HG03460 (cell line): Measurements from ENCODE around the gene CMSS1.
"Not testable (repeated sequence)": the region's sequence is repeated elsewhere in the genome, so short reads cannot be mapped to it uniquely, and the experiment has no call there.

Source experiments
- ATAC-seq: cut with Tn5 transposase; IDR thresholded peaks from one replicate; pipeline ENCODE4 v1.9.1; 2021; ENCODE audit not compliant: unreplicated experiment

Gene CMSS1

GRCh38 chr3:100046986-100047385 is 229.3 kb downstream of the CMSS1 start:
- no peak for ATAC-seq

DNA sequence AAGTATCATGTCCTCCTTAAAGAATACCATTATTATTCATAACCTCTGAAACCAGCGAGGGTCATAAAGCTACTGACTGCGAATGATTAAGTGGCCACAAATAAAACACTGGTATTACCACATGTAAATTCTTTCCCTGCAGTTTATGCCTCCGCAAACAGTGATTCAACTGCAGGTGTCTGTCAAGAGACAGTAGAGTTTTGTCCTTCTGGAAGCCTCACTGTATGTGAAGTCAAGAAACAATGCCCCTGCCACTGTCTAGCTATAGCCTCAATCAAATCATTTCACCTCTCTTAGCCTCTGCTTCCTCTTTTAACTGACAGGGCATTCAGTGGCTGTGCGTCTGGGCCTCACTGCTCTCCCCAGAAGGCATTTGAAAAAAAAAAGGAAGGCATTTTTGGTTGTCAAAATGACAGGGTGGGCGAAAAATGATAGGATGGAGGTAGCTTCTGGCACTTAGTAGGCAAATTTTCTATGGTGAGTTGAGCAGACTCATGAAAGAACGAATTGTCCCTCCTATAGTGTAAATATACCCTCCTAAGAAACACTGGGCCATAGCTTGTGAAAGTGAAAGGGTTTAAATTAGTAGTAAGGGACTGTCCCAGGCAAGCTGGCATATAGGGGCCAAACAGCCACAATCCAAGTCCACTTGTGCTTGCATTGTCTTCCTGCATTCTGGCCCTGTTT is 229.9 kb downstream of the CMSS1 start:
- ATAC-seq: peak; percentile 73

DNA sequence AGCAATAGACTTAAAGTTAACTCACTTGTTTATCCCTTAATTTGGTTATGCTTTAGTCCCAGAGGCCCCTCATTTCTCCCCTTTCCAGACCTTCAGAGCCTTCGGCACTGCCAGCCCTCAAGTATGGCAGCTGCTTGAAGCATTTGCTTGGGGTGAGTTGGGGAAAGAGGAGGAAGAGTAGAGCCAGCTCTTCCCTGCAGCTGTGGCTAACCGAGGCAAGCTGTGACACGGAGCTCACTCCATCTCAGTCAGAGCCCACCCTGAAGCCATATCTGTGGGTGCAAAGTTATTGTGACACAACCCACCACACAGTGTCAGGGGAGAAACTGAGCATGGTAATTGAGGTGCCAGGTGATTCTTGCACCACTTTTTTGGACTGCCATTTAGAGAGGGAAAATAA is 230.6 kb downstream of the CMSS1 start:
- no peak for ATAC-seq

DNA sequence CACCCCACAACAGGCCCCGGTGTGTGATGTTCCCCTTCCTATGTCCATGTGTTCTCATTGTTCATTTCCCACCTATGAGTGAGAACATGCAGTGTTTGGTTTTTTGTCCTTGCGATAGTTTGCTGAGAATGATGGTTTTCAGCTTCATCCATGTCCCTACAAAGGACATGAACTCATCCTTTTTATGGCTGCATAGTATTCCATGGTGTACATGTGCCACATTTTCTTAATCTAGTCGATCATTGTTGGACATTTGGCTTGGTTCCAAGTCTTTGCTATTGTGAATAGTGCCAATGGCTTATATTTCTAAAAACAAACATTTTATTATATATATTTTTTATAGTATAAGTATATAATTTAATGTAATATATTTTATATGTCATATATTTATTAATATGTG is 233.9 kb downstream of the CMSS1 start:
- not testable (repeated sequence) for ATAC-seq

GRCh38 chr3:100053951-100054620 is 236.4 kb downstream of the CMSS1 start:
- no peak for ATAC-seq

DNA sequence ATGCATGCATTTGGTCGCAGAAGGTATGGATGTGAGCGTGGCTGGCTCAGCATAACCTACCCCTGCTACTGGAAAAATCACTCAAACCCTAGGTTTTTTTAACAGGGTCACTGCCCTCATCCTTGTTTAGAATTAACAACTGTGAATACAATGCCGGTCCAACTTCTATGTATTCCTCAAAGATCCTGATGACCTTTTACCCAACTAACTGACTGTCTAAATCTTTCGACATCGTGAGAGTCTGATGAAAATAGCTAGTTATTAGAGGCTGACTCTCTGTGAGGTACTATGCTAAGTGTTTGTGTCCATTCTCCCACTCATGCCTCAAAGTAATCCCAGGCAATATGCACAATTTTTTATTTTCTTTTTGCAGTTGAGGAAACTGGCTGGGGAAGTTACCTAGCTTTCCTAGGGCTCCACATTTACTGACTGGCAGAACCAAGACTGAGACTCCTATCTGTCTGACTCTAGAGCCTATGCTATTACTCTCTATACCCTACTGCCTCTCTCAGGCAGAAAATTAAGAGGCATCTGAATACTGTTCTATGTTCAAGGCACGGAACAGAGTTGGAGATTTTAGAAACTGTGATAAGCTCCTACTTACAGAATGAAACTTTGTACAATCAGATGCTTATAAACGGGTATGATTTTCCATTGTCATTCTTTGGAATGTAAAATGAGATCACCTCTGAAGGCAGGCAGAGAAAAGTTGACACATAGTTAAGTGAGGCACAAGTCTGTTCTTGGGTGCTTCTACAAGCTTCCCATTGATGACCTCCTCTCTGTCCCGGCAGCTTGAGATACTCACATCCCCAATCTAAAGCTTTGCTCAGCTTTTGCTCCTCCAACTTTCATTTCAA is 240.3 kb downstream of the CMSS1 start:
- ATAC-seq: no peak

DNA sequence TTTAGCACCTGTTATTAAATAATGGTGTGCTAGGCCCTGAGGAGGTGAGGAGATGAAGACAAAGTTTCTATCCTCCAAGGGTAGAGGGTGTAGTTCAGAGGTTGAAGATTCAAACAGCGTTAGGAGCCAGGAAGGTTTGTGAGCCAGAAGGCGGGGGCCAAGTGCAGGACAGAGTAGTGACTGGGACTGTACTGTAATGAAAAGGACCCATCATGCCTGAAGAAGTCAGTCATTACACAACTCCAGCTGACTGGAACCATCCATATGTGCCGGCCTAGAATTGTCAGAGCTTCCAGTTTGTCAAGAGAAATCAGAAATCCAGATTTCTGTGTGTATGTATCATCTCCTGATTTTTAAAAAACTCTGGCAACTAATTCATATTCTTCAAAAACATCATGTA is 241.8 kb downstream of the CMSS1 start:
- no peak for ATAC-seq

- ATAC-seq: no peak
These were observed 243.2 kb downstream of the CMSS1 start for GRCh38 chr3:100060685-100061484.

DNA sequence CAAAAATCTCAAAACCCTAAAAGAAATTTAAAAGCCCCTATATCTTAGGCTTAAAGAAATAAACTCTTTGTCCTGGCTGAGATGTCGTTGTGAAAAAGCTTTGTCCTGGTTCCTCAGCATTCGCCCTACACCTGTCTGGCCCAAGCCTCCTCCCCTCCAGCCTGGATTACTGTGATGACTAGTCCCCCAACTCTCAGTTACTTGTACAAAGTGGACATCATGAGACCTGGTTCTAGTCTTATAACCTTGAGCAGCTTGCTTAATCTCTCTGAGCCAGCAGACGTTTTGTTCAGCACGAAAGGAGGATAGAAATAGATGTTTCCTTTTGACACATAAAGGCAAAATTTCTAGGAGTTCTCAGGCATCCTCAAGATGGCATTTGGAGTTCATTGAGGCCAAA is 245.0 kb downstream of the CMSS1 start:
- ATAC-seq: no peak

DNA sequence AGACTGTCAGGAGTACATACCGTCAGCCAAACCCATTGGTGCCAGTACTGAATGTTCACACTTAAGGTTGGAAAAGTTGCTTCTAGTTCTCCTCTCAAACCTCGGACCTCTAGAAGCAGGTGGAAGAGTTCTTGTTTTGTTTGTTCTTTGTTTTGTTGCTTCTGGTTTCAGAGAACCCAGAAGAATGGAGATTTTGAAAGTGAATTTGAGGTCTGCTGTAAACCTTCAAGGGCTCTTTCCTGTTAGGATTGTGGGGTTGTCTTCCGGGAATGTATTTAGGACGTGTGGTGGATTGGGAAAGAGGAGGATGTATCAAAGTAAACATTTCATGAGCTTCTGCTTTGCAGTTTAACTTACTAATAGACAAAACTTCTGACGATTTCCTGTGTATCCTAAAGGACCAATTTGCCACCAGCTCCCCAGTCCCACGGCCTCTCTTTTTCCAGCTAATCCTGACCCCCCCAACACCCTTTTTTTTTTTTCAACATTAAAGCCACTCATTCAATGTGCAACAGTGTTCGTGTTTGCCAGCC is 246.3 kb downstream of the CMSS1 start:
- ATAC-seq: no peak

- ATAC-seq: no peak
These were observed 249.9 kb downstream of the CMSS1 start for GRCh38 chr3:100067589-100067988.

GRCh38 chr3:100068826-100069225 is 251.2 kb downstream of the CMSS1 start:
- peak; percentile 51 for ATAC-seq

DNA sequence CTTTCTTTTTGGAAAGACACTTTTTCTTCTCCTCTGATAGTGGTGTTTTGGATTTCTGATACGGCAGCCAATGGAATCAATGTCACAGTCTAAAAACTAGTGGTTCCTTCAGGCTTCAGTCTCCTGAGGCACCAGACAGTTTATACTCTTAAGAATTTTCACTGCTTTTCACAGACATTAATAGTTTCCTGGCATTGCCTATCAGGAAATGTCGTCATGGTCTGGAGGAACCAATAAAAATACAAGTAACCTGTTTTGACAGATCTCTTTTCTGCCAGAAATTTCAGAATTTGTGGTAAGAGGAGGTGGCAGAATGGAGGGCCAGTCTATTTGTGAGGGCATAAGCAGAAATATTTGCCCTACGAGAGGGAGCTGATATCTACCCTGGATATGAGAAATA is 251.8 kb downstream of the CMSS1 start:
- no peak for ATAC-seq

GRCh38 chr3:100072326-100073048 is 254.8 kb downstream of the CMSS1 start:
- peak; percentile 51 for ATAC-seq

GRCh38 chr3:100073049-100073713 is 255.5 kb downstream of the CMSS1 start:
- ATAC-seq: no peak

DNA sequence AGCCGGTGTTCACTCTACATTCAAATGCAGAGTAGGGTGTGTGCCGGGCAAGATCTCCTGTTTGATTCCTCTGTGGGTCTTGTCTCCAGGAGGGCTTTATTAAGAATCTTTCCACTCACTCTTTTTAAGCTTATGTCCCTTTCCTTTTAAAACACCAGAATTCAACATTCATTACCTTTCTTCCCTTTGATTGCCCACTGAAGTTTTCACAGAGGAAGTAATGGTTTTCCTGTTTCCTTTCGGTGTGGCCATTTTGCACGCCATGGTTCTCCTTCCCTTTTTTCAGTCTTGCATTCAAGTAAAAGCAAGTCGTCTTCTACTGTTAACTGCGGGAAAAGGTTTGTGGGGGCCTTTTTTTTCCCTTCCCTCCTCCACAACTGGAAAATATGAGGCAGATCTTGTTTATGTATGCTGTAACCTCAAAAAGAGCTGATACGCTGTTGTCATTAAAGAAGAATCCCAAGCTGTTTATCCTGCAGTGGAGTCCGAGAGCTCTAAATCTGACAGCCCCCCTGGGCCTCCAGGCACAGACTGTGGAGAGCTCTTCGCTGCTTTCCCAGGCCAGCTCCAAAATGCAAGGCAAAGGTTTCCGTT is 256.1 kb downstream of the CMSS1 start:
- peak; percentile 44 for ATAC-seq

GRCh38 chr3:100075196-100075595 is 257.5 kb downstream of the CMSS1 start:
- no peak for ATAC-seq

DNA sequence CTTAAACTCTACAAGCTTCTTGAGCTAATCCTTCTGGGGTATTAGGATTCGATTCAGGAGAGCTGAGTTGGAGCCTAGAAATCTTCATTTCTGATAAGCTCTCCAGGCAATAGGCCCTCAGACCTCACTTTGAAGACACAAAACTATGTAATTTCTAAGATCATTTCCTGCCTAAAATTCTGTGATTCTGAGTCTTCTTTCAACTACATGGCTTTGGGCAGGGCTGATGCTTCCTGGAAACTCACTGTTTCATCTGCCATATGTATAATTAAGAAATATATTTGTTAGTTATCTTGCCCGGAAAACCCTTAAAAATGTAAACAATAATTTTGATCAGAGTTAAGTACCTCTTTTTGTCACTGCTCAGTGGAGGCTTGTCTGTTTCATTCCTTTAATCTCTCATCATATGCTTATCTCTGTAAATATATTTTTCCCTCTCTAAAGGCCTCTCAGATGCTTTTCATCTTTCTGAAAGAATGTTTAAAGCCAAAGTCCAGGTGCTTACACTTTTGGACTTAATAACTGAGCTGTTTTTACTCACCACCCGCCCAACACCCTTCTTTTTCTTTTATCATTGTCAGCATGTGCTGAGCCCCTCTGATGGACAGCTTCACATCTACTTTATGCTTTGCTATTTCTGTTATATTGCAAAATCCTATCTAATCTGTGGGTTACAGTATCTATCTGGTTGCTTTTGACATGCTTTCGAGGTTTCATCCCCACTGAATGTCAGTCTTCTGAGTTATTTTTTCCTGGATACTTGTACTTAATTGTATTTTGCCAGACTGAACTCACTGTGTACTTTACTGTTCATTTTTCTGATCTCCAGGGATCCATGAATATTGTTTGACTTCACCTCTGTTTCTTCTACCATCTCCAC is 258.4 kb downstream of the CMSS1 start:
- ATAC-seq: no peak
